HG03342 (cell line): ENCODE results near the gene PCDH8.

Source experiments
- ATAC-seq: cut with Tn5 transposase; IDR thresholded peaks from one replicate; pipeline ENCODE4 v1.9.1; 2021; ENCODE audit warnings: mild to moderate bottlenecking, moderate library complexity; ENCODE audit not compliant: unreplicated experiment

PCDH8 gene

DNA sequence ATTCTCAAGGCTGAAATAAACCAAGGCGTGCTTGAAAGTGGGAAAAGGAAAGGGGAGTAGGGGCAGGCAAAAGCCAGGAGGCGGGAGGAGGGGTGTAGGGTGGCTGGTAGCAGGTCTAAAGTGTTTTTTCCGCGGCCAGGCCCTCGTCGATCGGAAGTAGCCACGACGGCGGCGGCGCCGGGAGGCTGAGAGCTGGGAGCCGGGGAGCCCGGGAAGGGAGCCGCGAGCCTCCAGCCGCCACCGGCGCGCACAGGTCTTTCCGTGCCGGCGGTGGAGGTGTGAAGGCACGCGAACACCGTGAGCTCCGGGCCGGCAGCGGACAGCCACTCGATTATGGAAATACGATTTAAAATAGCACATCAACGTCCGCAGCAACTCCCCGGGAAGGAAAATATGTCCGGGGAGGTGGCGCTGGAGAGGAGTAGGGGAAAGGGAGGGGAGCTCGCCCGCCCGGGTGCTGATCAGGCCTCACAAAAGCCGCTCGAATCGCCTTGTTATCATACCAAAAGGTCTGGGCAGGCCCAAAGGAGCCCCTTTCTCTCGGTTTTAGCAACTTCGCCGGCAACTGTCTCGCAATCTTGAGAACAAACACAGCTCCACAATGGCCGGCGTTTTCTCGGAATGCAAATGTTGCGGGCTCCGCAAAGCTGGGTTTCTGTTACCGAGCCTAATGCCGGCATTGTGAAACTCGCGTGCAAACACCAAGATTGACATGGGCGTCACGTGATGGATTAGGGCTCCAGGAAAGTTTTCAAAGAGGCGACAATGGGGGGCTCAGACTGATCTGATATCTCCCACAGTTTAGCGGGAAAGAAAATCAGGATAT is 2.9 kb upstream of the PCDH8 start:
- ATAC-seq, result peak; percentile 85

- ATAC-seq, result peak; percentile 58
These were observed 2.1 kb upstream of the PCDH8 start for GRCh38 chr13:52850396-52851136.

DNA sequence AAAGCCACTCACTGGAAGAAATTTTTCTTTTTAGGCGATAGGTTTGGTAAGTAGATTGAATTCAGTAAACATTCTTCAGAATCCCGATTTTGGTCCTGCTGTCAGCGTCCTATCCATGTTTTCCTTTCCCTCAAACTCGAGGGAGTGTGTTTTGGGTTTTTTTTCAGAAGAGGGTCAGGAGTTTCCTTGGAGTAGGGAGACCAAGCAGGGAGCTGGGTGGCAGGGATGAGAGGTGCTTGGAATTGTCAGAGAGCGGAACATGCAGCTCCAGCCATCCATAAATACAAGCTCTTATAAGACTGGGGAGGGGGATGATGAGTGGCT is 1.6 kb upstream of the PCDH8 start:
- no peak for ATAC-seq

- ATAC-seq, result no peak
These were observed 1.0 kb upstream of the PCDH8 start for GRCh38 chr13:52849291-52850071.

- no peak for ATAC-seq
These were observed 583 bp downstream of the PCDH8 start for GRCh38 chr13:52847682-52848432.

- ATAC-seq, result no peak
These were observed 1.1 kb downstream of the PCDH8 start for GRCh38 chr13:52847322-52847681.

- no peak for ATAC-seq
These were observed 1.7 kb downstream of the PCDH8 start for GRCh38 chr13:52846567-52847321.

- ATAC-seq, result no peak
These were observed 2.5 kb downstream of the PCDH8 start for GRCh38 chr13:52845766-52846566.

- no peak for ATAC-seq
These were observed 3.1 kb downstream of the PCDH8 start for GRCh38 chr13:52845334-52845761.

DNA sequence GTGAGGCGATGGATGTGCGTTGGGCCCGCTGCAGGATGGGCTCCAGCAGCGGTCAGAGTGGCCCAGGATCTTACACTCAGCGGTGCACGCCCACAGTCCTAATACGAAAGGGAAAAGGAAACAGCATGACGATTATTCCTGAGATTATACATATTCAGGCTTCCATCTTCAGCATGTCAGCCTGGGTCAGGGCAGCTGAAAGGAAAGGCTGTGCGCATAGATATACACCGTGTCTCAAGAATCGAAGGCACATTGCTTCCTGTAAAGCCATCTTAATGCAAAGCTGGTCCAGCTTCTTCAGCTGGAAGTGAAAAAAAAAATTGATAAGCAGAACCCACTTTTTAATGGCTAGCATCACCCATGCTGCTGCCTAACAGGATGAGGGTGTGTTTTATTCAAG is 3.6 kb downstream of the PCDH8 start:
- ATAC-seq, result no peak

GRCh38 chr13:52842441-52842840 is 6.0 kb downstream of the PCDH8 start:
- no peak for ATAC-seq

- ATAC-seq, result no peak
These were observed 8.4 kb downstream of the PCDH8 start for GRCh38 chr13:52840066-52840465.

DNA sequence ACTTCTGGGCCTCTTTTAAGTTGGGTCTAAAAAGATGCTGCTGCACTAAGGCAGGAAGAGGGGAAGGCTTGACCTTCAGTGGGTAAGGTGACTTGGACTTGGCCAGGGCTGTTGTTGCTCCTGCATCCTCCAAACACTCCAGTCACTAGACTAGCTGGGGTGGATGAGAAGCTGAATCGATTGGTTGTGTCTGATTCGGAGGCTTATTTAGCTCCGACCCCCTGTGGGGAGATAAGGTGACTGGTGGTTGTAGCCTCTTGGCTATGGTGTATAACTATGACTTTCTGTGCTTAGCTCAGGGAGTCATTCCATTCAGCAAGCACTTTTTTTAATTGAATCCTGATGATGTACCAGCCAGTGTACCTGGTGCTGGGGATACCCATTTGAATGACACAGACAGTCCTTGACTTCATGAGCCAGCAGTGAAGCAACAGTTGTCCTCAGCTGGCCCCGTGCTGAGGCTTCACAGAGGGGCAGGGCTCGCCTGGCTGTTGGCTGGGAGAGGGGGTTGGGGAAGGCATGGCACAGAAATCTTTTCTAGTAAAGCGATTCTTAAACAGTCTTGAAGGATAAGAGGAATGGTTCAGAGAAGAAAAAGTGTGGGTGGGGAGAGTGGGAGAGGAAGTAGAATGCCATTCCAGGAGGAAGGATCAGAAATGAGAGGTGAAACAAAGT is 9.9 kb downstream of the PCDH8 start:
- ATAC-seq, result no peak

DNA sequence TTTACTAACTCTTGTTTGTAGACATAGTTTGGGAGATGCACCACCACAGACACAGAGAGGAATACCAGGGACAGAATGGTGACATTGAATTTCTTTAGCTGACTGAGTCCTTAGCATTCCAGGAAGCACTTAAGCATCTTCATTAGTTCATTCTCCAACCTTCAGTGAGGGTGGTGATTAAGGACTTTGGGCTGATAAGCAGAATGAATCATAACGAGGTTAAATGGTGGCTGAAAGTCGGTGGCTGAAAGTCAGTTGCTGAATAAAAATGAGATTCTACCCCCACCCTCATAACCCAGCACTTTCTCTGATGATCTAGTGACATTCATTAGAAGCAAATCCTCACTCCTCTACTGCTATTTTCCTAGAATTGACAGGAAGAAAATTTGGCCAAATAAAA is 10.6 kb downstream of the PCDH8 start:
- no peak for ATAC-seq

- no peak for ATAC-seq
These were observed 13.2 kb downstream of the PCDH8 start for GRCh38 chr13:52835071-52835839.

DNA sequence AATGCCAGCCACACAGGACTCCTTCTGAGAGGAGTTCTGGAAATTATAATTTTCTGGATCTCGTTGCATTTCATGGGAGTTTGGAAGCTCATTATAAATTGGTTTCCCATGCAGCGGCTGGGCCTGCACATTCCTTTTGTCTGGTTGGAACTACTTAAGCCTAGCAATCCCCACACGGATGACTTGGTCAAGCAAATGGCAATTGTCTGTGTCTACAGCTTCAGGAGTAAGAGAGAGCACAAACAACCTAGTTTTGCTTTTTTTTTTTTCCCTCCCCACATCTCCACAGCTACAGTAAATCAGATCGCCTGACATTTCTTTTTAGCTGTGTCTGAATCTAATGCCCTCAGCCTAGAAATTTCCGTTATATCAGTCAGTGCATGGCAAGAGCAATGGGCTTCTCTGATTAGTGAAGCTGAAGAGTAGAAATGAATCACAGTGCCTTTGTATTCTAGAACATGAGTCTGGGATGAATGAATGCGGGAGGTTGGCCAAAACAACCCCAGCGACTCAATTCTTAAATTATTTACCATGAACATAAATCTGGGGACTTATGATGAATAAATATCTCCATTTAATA is 15.1 kb downstream of the PCDH8 start:
- ATAC-seq, result no peak

DNA sequence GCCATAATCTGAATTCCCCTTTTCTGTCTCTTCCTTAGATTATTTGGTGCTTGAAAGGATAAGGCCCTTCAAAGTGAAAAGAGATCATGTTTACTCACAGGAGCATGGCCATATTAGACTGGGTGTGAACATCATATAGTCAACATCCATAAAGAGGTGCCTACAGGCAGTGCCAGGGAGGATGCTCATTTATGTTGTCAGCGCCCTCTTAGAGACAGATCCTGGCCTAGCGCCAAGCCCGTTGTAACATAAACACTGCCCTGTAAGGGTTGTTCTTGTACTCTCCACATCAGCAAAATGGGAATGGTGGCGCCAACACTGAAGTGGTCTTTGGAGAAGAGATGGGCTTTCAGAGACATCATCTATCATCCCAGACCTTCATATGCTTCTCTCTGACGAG is 16.1 kb downstream of the PCDH8 start:
- ATAC-seq, result no peak

GRCh38 chr13:52830946-52831345 is 17.5 kb downstream of the PCDH8 start:
- no peak for ATAC-seq
